ENCODE measurements around the gene BRD7. TPM values are rescaled to one million over a fixed set of nuclear protein-coding genes. Genes with fewer than 3 reads are reported as not detected.

The BRD7 gene
- total and polyA plus RNA-seq, 2 of the 4 experiments (the other 2 are of a cell fraction): 24.8 to 29.9 TPM

GRCh38 chr16:50279504-50279865, 89.3 kb downstream of the BRD7 start:
- CTCF ChIA-PET: no interaction called here
- Histone ChIP-seq H3K27ac (ENCODE audit: insufficient read depth, low read length) (no peak overlapping the region), H3K27me3 (ENCODE audit: control insufficient read depth, insufficient read depth, low read length) (no peaks in the 10 kb centered on the region), H4K8ac (ENCODE audit: low read depth in 2 of 2, low read length in 2 of 2) (no peak overlapping the region), H3K36me3 (ENCODE audit: control insufficient read depth, insufficient read depth, low read length) (no peaks in the 10 kb centered on the region), H3K4me1 (ENCODE audit: control insufficient read depth, insufficient read depth, low read length) (0 out of 2 replicates have a peak, but pooled peaks cover 2% of the 10 kb centered on the region), H2BK20ac (ENCODE audit: low read depth, low read length) (no peak overlapping the region), H2AK9ac (replicated peaks; ENCODE audit: low read depth, low read length, poor library complexity) (no peak overlapping the region), H3K9ac (ENCODE audit: low read depth, low read length) (no peak overlapping the region), H2AFZ (replicated peaks; ENCODE audit: low read length, poor library complexity) (no peak overlapping the region), H3K23ac (ENCODE audit: low read depth, low read length) (no peak overlapping the region), H4K20me1 (ENCODE audit: insufficient read depth, low read length) (peaks cover 26% of the 10 kb centered on the region), H3K4ac (ENCODE audit: low read depth, low read length) (no peak overlapping the region), H2BK15ac (ENCODE audit: low read depth, low read length) (no peak overlapping the region), H3K18ac (ENCODE audit: low read depth, low read length) (no peak overlapping the region), H3K4me3 (ENCODE audit: insufficient read depth, low read depth, low read length) (no peak overlapping the region), H2BK120ac (ENCODE audit: low read depth, low read length) (no peak overlapping the region), H3K4me2 (ENCODE audit: low read depth, low read length) (no peak overlapping the region), H4K5ac (ENCODE audit: low read depth, low read length) (no peak overlapping the region), H3K56ac (ENCODE audit: extremely low read depth, insufficient read depth, low read length) (no peak overlapping the region), H3K79me1 (ENCODE audit: low read depth in 1 of 2, low read length in 2 of 2) (peaks cover 8 to 20% of the 10 kb centered on the region in 2 experiments; a peak in 3 of 4 replicates), H4K91ac (ENCODE audit: insufficient read depth, low read depth, low read length) (no peak overlapping the region), H2AK5ac (ENCODE audit: low read depth, low read length) (no peak overlapping the region), H3K14ac (replicated peaks; ENCODE audit: low read depth, low read length) (no peak overlapping the region), H3K9me1 (ENCODE audit: insufficient read depth, low read length) (no peaks in the 10 kb centered on the region), H2BK5ac (ENCODE audit: low read depth, low read length, poor library complexity, severe bottlenecking) (no peak overlapping the region), H3K9me3 (ENCODE audit: control insufficient read depth, insufficient read depth, low read length) (0 out of 2 replicates have a peak, but pooled peaks cover 2% of the 10 kb centered on the region)
- intact Hi-C loops (cut with micrococcal nuclease) (no loop called here), in situ Hi-C loops (cut with MboI; ENCODE audit: low sequenced_read_pairs) (no loop called here), dilution Hi-C loops (cut with HindIII; ENCODE audit: low sequenced_read_pairs, unreplicated experiment) (no loop called here)
- 86% methylated on average over 1 of the region's 2 CpGs; no CpG with 5 or more reads in 1 of the 2 experiments for WGBS, 2 experiments (ENCODE audit: extremely low coverage in 2 of 2, insufficient read length in 1 of 2)
- no TSS peak for BruUV-seq (replicated peaks)
- no peak for ATAC-seq (ENCODE audit: low read depth)
- DNase-seq: no peak
- POLR2A ChIA-PET (ENCODE audit: unreplicated experiment): no interaction called here
- TF ChIP-seq POLR2A (IDR thresholded peaks at IDR 0.05; ENCODE audit: low read depth, low read length) (no peak), BHLHE40 (IDR thresholded peaks at IDR 0.05; ENCODE audit: low read depth, low read length) (no peak), CTCF (conservative IDR thresholded peaks at IDR 0.05; ENCODE audit: low read depth, low read length) (no peak), RFX5 (IDR thresholded peaks at IDR 0.05; ENCODE audit: low read depth, low read length) (no peak), ELK1 (IDR thresholded peaks at IDR 0.05; ENCODE audit: borderline replicate concordance, low read depth, low read length) (no peak), MAFK (IDR thresholded peaks at IDR 0.05; ENCODE audit: low read depth, low read length) (no peak), NFE2L2 (IDR thresholded peaks at IDR 0.05; ENCODE audit: low read depth, low read length) (no peak), RCOR1 (IDR thresholded peaks at IDR 0.05; ENCODE audit: insufficient replicate concordance, low read length) (no peak), MAZ (IDR thresholded peaks at IDR 0.05; ENCODE audit: borderline replicate concordance, low read depth, low read length) (no peak)
- TF ChIP-seq, protein P1, sequence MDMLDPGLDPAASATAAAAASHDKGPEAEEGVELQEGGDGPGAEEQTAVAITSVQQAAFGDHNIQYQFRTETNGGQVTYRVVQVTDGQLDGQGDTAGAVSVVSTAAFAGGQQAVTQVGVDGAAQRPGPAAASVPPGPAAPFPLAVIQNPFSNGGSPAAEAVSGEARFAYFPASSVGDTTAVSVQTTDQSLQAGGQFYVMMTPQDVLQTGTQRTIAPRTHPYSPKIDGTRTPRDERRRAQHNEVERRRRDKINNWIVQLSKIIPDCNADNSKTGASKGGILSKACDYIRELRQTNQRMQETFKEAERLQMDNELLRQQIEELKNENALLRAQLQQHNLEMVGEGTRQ (IDR thresholded peaks at IDR 0.05; ENCODE audit: low read depth, low read length): no peak

Data from IMR-90 (cell line).